HG02678 (cell line): ENCODE data around the gene PEPD.

Experiments
- ATAC-seq: cut with Tn5 transposase; IDR thresholded peaks from one replicate; pipeline ENCODE4 v1.9.1; 2021; ENCODE audit warnings: mild to moderate bottlenecking, moderate library complexity; ENCODE audit not compliant: unreplicated experiment

PEPD gene

GRCh38 chr19:33461256-33462111 lies 60.1 kb downstream of the PEPD start:
- no peak for ATAC-seq

- no peak for ATAC-seq
These were observed 61.2 kb downstream of the PEPD start for GRCh38 chr19:33460221-33460908.

DNA sequence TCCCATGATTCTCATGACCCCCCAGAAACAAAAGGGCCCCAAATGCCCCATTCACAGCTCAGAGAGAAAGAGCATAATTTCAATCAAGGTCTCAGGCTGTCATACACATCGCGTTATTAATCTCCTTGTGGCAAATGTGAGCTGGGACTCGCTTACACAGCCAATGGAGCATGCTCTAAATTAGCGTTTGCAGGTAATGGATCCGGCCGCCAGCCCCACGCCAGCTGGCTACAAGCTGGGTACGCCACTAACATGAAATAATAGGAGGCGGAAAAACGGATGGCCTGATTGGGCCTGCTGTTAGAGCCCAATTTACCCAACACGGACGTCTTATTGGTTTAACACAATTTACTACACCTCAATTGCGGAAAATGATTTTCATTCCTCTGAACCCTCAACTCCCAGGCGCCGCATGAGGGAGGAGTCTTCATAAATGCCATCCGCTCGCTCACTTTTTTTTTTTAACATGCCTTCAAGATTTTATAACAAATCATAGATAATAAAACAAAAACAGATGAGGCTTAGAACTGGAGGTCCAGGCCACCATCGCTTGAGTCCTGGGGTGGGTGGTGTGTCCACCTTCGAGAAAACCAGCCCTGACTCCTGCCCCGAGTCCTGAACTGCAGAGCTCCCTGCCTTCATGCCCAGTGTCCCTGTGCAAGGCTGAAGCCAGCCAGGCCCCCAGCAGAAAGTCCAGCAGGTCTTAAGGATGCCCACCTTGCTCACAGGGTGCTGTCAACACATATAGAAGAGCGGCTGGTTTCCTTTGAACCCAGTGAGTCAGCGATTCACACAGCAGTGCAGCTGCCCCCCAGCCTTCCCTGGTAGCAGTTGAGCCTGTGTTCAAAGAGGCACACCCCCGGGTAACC lies 62.1 kb downstream of the PEPD start:
- no peak for ATAC-seq

GRCh38 chr19:33458807-33459206 lies 62.8 kb downstream of the PEPD start:
- no peak for ATAC-seq

- no peak for ATAC-seq
These were observed 63.4 kb downstream of the PEPD start for GRCh38 chr19:33458171-33458633.

GRCh38 chr19:33456845-33457220 lies 64.8 kb downstream of the PEPD start:
- ATAC-seq: no peak

GRCh38 chr19:33456076-33456844 lies 65.3 kb downstream of the PEPD start:
- ATAC-seq: no peak

DNA sequence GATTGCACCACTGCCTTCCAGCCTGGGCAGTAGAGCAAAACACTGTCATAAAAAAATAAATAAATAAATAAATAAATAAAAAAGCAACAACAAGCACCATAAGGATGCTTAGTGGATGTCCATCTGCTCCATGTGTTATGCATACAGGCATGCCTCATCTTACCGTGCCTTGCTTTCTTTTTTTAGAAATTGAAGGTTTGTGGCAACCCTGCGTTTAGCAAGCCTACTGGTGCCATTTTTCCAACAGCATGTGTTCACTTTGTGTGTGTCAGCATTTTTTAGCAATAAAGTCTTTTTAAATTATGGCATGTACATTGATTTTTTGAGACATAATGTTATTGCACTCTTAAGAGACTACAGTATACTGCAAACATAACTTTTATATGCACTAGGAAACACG lies 68.3 kb downstream of the PEPD start:
- no peak for ATAC-seq

- no peak for ATAC-seq
These were observed 70.9 kb downstream of the PEPD start for GRCh38 chr19:33450689-33451088.

GRCh38 chr19:33449799-33450198 lies 71.8 kb downstream of the PEPD start:
- ATAC-seq: no peak

GRCh38 chr19:33448159-33448516 lies 73.5 kb downstream of the PEPD start:
- ATAC-seq: no peak

GRCh38 chr19:33447336-33448158 lies 74.0 kb downstream of the PEPD start:
- ATAC-seq: no peak

GRCh38 chr19:33446330-33447293 lies 75.0 kb downstream of the PEPD start:
- ATAC-seq: no peak

DNA sequence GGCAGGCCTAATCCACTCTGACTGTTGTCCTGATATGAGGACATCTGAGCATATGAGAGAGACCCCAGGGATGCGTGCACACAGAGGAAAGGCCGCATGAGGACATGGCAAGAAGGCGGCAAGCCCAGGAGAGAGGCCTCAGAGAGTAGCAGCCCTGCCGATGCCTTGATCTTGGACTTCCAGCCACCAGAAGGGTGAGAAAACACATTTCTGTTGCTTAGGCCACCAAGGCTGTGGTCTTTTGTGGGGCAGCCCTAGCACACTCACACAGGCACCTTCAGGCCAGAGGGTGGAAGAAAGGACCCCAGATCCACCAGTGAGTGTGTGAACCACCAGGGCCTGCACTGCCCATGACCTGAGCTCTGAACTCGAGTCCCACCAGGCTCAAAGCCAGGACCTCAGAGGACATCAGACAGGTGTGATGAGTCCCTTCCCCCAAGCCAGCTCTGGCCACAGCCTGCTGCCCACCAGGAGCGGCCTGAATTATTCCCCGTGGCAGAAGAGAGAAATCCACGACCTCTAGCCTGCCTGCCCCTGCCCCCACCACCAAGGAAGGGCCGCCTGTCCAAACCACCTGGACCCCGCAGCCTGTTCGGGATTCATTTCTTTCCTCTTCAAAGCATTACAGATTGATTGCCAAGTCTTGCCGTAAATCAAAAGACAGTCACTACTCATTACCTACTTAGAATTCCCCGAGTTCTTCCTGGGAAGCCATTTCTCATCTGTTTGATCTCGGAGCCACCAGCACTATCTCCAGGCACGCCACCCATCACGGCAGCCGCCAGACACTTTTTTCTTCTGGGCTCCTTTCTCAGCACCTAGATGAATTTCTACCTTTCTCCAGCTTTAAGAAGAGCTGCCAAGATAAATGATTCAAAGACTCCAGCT lies 75.9 kb downstream of the PEPD start:
- ATAC-seq: no peak

DNA sequence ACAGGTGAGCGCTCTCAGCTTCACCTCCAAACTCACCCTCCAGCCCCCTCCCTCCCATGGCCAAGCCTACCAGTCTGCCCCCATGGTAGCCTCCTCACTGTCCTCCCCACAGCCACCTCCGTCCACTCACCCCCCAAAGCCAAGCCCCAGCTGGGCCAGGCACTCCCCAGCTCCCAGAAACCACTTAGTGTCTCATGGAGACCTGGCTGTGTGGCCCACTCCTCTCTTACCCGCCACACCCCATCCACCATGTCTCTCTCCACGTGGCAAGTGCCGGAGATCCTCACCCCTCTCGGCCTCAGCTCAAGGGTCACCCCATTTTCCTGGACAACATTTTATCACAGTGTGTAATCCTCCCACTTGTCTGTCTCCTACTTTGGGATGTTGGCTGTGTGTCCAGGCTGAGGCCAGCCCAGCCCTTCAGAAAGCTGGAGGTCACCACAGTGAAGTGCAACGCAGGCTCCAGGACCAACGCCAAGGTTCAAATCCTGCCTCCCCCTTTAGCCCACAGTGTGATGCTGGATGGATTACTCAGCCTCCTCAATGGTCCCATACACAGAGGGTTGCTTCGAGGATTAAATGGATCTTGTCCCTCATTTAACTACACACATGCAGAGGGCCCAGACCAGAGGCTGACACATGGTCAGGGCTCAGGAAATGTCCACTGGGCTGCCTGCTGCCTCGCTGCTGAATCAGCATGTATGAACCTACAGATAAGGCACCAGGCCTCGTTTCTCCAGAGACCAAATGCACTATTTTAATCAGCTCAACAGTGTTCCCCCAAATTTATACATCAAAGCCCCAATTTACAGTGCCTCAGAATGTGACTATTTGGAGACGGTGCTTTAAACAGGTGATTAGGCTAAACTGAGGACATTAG lies 76.8 kb downstream of the PEPD start:
- no peak for ATAC-seq

- no peak for ATAC-seq
These were observed 77.7 kb downstream of the PEPD start for GRCh38 chr19:33443638-33444561.
